ENCODE data around the gene MED27.

MED27 gene

GRCh38 chr9:132099741-132100407, 20.2 kb upstream of the MED27 start:
- DNase-seq (ENCODE audit: low read depth), result no peak
- no peak for TF ChIP-seq CTCF (IDR thresholded peaks at IDR 0.05; ENCODE audit: control insufficient read depth, insufficient read depth, low read depth, low read length, missing control alignments)
- no peak overlapping the region for H3K4me3 ChIP-seq (ENCODE audit: control insufficient read depth, low read depth, low read length)

GRCh38 chr9:132099167-132099566, 19.5 kb upstream of the MED27 start:
- no peak overlapping the region for H3K4me3 ChIP-seq (ENCODE audit: control insufficient read depth, low read depth, low read length)
- no peak for DNase-seq (ENCODE audit: low read depth)
- TF ChIP-seq CTCF (IDR thresholded peaks at IDR 0.05; ENCODE audit: control insufficient read depth, insufficient read depth, low read depth, low read length, missing control alignments), result no peak

- TF ChIP-seq CTCF (IDR thresholded peaks at IDR 0.05; ENCODE audit: control insufficient read depth, insufficient read depth, low read depth, low read length, missing control alignments), result no peak
- DNase-seq (ENCODE audit: low read depth), result peak; percentile 69
- no peak overlapping the region for H3K4me3 ChIP-seq (ENCODE audit: control insufficient read depth, low read depth, low read length)
Observed at GRCh38 chr9:132094314-132094791, 14.7 kb upstream of the MED27 start.

- H3K4me3 ChIP-seq (ENCODE audit: control insufficient read depth, low read depth, low read length), result no peak overlapping the region
- DNase-seq (ENCODE audit: low read depth), result no peak
- TF ChIP-seq CTCF (IDR thresholded peaks at IDR 0.05; ENCODE audit: control insufficient read depth, insufficient read depth, low read depth, low read length, missing control alignments), result no peak
Observed at GRCh38 chr9:132090771-132091170, 11.1 kb upstream of the MED27 start.

GRCh38 chr9:132087438-132088030, 7.9 kb upstream of the MED27 start:
- H3K4me3 ChIP-seq (ENCODE audit: control insufficient read depth, low read depth, low read length), result no peak overlapping the region
- no peak for DNase-seq (ENCODE audit: low read depth)
- TF ChIP-seq CTCF (IDR thresholded peaks at IDR 0.05; ENCODE audit: control insufficient read depth, insufficient read depth, low read depth, low read length, missing control alignments), result no peak

- H3K4me3 ChIP-seq (ENCODE audit: control insufficient read depth, low read depth, low read length), result no peak overlapping the region
- no peak for TF ChIP-seq CTCF (IDR thresholded peaks at IDR 0.05; ENCODE audit: control insufficient read depth, insufficient read depth, low read depth, low read length, missing control alignments)
Observed at GRCh38 chr9:132082188-132082587, 2.5 kb upstream of the MED27 start.

More at GRCh38 chr9:132082188-132082587, 2.5 kb upstream of the MED27 start:
- no peak for DNase-seq (ENCODE audit: low read depth)
